DMS 273 (cell line): ENCODE data around the gene RASSF8.
A peak's percentile ranks its signal among the peaks of the same experiment; 100 is the strongest.

Experiments
- DNase-seq: peaks from one replicate; lab custom pipeline; 2025; ENCODE audit not compliant: unreplicated experiment; lab: John Stamatoyannopoulos, UW

Gene RASSF8, protein sequence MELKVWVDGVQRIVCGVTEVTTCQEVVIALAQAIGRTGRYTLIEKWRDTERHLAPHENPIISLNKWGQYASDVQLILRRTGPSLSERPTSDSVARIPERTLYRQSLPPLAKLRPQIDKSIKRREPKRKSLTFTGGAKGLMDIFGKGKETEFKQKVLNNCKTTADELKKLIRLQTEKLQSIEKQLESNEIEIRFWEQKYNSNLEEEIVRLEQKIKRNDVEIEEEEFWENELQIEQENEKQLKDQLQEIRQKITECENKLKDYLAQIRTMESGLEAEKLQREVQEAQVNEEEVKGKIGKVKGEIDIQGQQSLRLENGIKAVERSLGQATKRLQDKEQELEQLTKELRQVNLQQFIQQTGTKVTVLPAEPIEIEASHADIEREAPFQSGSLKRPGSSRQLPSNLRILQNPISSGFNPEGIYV

DNA sequence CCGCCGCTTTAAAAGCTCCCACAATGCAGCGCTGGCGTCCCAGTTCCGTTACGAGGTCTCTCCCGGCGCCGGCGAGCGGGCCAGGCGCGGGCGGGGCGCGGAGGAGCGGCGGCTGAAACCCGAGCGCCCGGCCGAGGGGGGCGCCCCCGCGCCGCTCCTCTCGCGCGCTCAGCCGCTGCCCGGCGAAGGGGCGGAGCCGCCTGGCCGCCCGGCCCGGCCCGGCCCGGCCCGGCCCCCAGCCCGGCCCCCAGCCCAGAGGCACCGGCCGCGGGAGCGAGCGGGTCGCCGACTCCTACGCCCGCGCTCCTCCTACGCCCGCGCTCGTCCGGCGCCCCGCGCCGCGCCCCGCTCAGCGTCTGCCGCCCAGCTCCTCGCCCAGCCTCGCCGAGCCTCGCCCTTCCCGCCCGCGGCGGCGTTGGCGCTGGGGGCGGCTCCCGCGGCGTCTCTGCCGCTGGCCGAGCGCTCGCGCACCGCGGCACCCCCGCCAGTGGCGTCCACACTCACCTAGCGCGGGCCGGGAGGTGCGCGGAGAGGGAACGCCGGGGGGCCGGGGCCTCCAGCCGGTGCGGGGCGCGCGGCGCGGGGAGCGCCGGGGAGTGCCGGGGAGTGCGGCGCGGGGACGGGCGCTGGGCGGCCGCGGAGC, at the start of gene RASSF8:
RASSF8 (plus strand) TSS at position 255 of the 643 bp plus-strand sequence. CDS start 96,662 bp downstream, outside the sequence.
- peak; percentile 88 for DNase-seq

DNA sequence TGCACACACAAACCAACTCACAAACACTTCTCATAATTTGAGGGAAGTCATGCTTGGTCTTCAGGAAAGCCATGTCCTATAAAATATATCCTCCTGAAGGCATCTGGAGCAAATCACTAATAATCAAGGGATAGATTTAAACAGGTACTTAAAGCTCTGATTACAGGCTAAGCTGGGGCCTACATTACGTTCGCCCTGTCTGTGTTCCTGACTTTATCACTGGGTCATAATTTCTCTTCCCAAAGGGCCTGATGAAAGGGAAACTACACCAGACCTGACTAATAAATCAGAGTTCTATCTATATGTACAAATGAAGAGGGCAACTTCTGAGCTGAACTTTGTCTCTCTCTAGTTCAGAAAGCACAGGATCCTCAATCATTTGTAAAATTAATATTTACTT, 43.9 kb upstream of the RASSF8 start:
- no peak for DNase-seq

DNA sequence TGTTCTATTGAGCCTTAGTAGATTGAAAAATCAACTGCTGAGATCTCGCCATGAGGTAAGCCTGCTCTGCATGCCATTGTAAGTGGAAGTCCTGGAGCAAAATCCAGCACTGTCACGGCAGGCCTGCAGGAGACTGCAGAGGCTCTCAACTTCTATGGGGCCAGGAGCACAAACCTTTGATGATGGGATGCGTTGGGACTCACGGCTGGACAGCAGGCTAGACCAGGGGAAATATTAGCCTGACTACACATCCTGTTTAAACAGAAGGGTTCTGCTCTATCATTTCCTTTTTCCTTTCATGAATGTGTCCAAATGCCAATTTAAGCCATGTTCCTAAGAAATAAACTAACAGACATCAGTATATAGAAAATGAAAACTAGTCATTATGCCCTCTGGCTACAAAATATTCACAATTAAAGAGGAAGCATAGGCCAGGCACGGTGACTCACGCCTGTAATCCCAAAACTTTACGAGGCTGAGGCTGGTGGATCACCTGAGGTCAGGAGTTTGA, 33.9 kb upstream of the RASSF8 start:
- no peak for DNase-seq

DNA sequence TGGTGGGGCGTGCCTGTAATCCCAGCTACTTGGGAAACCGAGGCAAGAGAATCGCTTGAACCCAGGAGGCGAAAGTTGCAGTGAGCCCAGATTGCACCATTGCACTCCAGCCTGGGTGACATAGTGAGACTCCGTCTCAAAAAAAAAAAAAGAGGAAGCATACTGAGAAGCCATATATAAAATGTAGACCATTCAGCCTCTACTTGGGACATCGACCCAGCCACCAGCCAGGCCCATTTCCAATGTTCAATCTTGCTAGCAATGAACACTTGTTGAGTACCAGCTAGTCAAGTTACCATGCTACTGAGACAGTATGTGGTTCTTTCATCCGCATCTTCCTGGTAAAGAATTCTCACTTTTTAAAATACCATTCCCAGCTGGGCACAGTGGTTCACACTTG, 33.4 kb upstream of the RASSF8 start:
- DNase-seq: no peak

DNA sequence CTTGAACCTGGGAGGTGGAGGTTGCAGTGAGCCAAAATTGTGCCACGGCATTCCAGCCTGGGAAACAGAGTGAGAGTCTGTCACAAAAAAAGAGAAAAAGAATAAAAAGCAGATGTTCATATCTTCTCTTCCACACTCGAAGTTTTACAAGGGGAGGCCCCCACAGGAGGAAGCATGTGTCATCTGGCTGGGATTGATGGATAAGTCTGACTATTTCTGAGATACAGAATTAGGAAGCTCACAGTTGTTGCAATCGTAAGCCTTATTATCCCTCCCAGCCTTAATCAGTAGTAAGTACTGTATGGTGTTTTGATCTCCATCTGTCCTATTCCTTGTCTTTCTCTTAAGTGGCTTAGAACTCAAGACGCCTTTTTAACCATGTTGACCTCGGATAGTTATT, 31.9 kb upstream of the RASSF8 start:
- no peak for DNase-seq

DNA sequence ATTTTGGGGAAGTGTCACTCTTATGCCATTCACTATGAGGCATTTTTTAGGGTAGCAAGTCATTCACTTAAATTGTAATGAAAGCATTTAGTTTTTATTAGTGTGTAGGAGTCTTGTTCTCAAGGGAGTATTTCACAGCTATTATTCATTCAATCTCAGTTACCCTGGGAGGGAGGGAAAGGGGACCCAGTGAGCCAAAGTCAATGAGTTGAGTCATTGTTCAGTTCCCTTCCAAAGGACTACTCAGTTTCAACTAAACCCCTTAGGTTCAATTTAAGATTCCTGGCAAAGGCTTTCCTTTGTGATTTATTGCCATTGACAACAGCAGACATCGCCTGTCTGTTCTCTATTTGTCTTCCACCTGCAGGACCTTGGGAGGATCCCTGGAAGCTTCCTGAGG, 29.3 kb upstream of the RASSF8 start:
- no peak for DNase-seq

DNA sequence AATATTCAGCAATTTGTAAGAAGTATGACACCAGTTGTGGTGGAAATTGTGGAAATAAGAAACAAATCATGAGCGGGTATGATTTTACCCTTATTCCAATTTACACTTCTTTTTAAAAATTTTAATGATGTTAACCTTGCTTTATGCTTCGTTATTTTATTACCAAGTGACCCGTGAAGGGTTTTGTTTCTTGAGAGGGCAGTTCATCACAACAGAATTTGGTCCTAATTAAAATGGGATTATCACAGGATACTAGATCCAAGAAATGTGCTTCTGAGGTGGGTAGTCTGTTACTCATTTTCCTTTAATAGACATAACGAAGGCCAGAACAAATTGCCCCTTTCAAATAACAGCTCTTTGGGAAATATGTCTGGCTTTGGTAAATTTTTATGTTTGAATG, 25.5 kb upstream of the RASSF8 start:
- DNase-seq: no peak

DNA sequence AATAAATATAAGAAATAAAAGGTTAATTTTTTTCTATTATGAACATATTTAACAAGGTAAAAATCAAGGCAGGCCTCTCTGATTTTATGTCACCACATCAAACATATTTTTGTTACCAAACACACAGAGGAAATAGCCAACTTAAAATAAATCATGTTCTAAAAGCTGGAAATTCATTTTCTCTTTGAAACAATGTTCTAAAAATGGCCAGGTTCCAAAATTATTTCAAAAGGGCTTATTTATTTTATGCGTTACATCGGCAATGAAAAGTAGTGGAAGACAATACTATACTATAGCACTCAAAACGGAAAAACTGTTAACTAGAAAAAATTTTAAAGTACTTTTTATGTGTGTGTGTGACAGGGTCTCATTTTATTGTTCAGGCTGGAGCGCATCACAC, 24.0 kb upstream of the RASSF8 start:
- no peak for DNase-seq

DNA sequence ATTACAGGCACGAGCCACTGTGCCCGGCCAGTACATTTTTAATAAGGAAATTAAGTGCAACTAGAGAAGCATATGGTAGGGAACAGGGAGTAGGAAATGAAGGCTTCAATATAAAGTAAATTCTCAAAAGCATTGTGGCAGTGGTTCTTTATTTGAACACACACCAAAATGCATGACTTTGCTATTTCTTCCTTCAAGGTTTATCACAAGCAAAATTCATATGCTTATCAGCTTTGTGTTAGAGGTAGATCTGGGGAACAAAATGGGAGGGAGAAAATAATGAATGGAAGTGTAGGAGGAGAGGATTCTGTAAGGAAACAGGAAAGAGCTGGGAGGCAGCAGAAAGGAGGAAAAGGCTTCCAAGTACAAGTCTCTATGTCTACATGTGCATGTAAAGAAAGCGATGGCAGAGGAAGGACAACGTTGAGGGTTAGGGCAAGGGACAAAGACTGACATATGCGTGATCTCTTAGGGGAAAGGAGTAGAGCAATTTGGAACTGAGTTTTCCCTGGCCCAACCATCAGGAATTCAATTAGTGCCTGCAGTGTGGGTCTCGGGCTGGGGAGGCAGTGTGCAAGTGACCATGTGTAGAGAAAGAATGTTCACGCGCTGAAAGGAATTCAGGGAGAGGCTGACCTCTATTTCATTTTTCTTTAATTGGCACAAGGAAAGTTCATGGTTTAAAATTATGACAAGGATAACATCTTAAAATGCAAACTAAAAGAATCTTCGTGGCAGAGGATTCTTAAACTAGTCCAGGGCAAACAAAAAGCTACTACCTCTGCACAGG, 22.9 kb upstream of the RASSF8 start:
- no peak for DNase-seq

DNA sequence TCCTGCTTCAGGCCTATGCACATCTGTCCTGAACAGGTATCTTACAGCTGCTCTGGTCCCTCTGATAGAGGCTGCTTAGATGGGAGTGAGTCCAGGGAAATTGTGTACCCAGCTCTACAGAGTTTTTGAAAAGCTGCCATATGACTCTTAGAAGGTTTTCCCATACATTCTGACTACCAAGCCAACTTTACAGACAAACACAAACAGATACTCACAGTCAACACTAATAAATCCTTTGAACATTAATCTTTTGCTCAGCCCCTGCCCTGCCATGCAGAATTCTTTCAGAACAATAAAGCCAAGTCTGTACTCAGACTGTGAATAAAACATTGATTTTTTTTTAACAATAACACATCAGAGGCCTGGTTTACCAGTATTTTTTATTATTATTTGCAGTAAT, 21.4 kb upstream of the RASSF8 start:
- no peak for DNase-seq

DNA sequence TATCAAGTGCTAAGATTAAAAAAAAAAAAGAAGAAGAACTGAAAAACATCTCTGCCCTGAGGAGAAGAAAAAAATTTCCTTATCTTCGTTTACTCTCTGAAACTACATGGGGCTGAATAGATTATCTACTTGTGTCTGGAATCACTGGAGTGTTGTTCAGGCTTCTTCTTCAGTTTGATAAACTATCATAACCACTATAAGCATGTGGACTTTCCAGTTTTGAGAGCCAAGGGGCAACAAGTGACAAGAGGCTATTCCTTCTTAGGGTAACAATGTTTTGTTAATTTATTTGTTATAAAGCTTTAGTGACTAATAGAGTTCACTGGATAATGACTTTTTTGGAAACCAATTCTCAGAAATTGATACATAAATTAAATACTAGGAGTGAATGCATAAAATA, 19.9 kb upstream of the RASSF8 start:
- DNase-seq: no peak

DNA sequence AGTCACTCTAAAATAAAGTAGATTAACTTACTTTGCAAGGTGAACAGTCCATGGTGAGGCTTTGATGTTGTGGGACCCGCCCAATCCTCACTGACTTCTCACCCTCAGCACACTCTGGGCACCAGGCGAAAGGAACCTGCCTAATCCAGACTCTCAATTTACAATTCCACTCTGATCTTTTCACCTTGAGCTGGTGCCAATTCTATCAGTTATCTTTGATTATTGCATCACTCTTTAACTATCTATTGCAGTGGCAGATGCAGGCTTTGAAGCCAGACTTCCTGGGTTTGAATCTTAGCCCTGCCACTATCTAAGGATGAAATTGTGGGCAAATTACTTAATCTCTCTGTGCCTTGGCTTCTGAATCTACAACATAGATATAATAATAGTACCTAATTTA, 18.9 kb upstream of the RASSF8 start:
- no peak for DNase-seq

DNA sequence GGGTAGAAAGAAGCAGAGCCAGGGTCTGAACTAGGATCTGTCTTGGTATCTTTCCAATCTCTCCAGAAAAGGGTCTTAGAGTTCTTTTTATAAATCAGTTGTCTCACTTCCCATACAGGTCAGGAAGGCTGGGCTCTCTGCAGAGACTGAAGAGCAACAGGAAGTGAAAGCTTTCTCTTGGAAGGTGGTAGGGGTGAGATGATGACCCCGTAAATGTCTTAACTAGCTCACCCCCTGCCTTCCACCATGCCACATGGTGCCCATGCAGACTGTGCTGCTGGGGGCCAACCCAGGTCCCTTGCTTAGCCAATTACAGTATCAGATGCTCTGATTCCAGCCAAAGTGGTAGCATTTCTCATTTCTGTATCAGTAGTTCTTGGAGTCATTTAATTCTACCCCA, 17.6 kb upstream of the RASSF8 start:
- DNase-seq: no peak

DNA sequence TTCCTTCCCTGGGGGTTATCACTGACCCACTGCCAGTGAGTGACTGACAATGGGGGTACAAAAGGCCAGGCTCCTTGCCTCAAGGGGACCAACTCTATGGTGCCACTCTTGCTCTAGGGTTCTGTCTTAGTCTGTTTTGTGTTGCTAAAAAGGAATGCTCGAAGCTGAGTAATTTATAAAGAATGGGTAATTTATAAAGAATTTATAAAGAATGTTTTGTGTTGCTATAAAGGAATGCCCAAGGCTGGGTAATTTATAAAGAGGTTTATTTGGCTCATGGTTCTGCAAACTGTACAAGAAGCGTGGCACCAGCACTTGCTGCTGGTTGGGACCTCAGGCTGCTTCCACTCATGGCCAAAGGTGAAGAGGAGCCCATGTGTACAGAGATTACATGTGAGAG, 15.8 kb upstream of the RASSF8 start:
- DNase-seq: no peak

DNA sequence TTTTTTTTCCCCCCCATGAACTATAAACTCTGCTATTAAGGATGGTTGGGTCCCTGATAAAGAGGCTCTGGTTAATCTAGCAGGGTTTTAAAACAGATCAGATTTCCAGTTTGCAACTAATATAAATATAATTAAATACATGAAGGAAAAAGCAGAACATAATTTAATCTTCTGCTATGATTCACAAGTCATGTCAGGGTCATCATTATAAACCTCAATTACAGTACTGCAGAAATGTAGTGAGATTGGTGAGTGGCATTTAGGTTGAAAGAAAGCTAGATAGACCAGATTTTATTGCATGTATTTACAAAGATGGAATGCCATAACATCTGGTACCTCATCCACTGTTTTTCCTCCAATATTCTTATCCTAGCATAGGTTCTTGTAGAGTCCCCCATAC, 14.5 kb upstream of the RASSF8 start:
- no peak for DNase-seq

DNA sequence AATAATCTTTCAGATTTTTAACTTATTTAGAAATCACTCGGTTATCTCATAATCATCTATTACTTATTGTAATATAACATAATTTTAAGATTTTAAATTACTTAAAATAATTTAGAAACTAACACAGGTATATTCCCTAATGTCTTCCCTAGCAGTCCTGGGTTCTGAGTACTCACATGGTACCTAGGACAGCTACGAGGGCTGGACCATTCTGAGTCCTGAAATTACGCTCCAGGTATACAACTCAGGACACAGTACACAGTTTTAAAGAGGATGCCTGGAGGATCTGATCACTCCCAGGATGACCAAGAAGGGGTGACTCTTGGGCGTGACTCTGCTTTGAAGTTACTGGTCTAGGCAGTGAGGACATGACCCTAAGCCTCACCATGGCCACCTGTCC, 9.1 kb upstream of the RASSF8 start:
- no peak for DNase-seq

DNA sequence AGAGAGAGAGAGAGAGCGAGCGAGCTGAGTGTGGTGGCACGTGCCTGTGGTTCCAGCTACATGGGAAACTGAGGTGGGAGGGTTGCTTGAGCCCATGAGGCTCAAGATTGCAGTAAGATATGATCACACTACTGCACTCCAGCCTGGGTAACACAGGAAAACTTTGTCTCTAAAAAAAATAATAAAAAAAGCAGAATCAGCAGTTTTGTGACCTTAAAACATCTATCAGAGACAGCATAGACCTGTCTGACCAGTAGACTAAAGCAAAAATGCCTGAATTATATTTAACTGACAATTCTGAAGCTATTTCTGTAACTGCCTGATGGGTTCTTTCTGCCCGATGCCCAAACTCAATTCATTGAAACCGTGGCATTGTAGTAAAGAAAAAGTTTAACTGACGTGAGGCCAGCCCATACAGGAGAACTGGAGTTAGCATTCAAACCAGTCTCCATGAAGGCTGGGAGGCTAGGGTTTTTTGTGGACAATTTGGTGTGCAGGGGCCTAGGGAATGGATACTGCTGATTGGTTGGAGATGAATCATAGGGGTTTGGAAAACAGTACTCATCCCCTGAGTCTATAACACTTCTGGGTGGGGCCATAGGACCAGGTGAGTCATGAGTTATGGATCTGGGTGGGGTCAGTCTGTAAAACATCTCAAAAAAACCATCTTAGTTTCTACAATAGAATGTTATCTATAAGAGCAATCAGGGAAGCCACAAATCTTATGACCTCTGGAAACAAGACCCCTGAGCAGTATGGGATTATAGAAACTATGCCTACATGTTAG, 8.0 kb upstream of the RASSF8 start:
- DNase-seq: no peak

DNA sequence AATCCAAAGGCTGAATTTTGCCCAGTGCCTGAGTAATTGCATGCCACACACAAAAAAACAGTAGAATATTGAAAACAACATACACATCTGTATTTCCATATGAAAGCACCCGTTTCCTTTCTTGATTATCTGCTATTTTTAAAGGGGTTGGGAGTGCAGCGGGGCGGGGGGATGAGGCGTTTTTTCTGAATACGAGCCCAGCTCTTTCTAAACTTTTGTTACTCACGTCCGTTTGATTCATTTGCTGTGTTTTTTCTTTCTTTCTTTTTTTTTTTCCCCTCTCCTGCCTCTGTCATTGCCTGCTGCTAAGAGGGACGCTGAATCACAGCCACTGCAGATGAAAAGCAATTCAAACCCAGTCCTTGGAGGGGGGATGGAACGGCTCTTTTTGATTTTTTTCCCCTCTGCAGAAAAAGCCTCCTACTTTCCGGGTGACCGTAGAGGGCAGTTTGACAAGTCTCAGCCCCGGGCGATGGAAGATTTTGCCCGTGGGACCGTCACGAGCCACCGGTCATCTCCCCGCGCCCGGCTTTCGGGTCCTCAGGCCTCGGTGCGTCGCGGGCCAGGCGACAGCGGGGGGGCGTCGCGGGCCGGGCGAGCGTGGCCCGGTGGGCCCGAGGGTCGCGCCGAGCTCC, 572 bp upstream of the RASSF8 start:
- DNase-seq: peak; percentile 53

DNA sequence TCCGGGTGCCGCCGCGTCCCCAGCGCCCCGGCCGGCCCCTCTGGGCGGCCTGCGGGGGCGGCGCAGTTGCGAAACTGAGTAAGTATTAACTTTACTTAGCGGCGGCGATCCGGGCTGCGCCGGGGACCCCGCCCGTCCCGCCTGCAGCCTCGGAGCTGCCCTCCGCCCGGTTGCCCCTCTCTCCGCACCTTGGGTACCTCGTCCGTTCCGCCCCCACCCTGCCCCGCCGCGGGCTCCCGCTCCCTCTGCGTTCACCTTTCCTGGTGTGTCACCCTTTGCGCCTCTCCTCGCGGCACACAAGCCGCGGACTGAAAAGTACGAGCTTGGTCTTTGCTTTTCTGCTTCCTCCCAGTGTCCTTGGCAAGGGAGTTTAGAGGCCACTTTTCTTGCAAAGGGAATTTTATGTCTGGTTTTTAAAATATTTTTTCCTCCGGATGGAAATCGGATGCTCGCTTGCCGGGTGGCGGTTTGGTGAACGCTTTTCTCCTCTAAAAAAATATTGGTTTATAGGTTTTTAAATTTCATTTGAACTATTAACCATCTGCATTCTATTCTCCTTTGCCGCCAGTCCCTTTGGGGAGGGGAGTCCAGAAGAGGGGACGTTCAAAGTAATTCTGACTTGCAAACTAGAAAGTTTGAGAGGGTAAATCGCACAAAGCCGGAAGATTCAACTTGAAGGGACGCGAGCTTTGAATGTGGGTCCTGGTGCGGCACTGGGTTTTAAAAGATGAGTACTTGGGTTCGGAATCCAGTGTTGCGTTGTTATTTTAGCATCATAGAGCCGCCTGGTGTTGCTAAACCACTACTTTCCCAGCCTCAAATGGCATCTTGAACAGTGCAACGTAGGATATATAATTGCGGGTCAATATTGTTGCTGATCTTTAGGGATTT, 834 bp downstream of the RASSF8 start:
- DNase-seq: peak; percentile 71
